Measurements from ENCODE around the gene UBAC2. TPM values are rescaled to one million over a fixed set of nuclear protein-coding genes. Genes with fewer than 3 reads are reported as not detected.
"Not testable (repeated sequence)": the region's sequence is repeated elsewhere in the genome, so short reads cannot be mapped to it uniquely, and the experiment has no call there.

Gene UBAC2
- total RNA-seq, 1 donor from 2014 or later: 64.3 TPM

DNA sequence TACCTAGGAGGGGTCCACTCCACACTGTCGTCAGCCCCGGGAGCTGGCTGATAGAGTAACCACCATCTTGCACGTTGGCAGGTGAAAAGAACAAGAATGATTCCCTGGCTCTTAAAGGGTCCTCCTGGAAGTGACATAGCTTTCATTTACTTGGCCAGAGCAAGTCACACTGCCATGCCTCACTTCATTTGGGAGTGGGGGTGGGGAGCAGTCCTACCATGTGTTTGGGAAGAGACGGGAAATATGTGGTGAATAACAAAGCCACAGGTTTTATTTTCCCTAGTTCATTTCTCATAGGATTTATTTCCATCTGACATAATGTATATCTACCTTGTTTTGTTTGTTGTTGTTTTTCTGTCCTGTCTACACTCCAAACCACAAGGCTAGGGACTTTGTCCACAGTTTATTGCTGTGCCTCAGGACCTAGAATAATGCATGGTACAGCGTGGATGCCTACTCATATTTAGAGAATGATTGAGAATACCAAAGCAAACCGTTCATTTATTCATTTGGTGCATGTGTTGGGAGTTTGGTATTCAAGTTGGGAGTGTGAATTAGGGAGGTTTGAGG is 26.8 kb downstream of the UBAC2 start:
- Mint-ChIP-seq H3K27ac (no peak overlapping the region), H3K9me3 (peaks cover 12% of the 10 kb centered on the region), H3K4me1 (peaks cover 9% of the 10 kb centered on the region), H3K27me3 (ENCODE audit: low read depth) (no peaks in the 10 kb centered on the region), H3K36me3 (peaks cover 6% of the 10 kb centered on the region), H3K4me3 (no peak overlapping the region)
- no peak for DNase-seq (ENCODE audit: low spot score in 2 of 2, unreplicated experiment in 2 of 2)
- TF ChIP-seq, protein P1, sequence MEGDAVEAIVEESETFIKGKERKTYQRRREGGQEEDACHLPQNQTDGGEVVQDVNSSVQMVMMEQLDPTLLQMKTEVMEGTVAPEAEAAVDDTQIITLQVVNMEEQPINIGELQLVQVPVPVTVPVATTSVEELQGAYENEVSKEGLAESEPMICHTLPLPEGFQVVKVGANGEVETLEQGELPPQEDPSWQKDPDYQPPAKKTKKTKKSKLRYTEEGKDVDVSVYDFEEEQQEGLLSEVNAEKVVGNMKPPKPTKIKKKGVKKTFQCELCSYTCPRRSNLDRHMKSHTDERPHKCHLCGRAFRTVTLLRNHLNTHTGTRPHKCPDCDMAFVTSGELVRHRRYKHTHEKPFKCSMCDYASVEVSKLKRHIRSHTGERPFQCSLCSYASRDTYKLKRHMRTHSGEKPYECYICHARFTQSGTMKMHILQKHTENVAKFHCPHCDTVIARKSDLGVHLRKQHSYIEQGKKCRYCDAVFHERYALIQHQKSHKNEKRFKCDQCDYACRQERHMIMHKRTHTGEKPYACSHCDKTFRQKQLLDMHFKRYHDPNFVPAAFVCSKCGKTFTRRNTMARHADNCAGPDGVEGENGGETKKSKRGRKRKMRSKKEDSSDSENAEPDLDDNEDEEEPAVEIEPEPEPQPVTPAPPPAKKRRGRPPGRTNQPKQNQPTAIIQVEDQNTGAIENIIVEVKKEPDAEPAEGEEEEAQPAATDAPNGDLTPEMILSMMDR (IDR thresholded peaks at IDR 0.05; ENCODE audit: unreplicated experiment): no peak

DNA sequence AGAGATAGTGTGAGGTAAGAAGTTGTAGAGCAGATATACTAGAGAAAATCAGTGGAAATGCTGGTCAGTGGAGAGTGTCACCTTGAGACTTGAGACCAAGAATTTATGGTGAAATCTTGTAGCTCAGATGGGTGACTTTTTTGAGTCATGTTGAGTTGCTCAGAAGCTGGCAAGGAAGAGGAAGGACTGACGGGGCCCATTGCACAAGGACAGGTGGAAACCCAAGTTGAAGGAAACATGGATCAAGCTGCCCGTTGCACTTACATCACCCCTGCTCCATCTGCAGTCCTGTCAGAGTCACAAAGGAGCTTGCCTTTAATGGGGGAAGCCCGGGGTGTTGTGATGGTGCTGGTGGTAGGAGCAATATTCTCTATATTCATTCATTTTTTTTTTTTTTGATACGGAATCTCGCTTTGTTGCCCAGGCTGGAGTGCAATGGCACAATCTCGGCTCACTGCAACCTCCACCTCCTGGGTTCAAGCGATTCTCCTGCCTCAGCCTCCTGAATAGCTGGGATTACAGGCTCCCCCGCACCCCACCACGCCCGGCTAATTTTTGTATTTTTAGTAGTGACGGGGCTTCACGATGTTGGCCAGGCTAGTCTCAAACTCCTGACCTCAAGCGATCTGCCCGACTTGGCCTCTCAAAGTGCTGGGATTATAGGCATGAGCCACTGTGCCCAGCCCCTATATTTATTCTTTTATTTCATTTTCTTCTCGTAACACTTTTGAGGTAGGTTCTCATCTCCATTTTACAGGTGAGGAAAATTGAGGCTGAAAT is 27.4 kb downstream of the UBAC2 start:
- no peak overlapping the region for H3K4me3 Mint-ChIP-seq
- no peak overlapping the region for H3K27ac Mint-ChIP-seq
- H3K27me3 Mint-ChIP-seq (ENCODE audit: low read depth): no peaks in the 10 kb centered on the region
- TF ChIP-seq, protein P1 (IDR thresholded peaks at IDR 0.05; ENCODE audit: unreplicated experiment): no peak
- no peak for DNase-seq (ENCODE audit: low spot score in 2 of 2, unreplicated experiment in 2 of 2)
- peaks cover 9% of the 10 kb centered on the region for H3K4me1 Mint-ChIP-seq
- H3K36me3 Mint-ChIP-seq: peaks cover 5% of the 10 kb centered on the region
- H3K9me3 Mint-ChIP-seq: peaks cover 6% of the 10 kb centered on the region

DNA sequence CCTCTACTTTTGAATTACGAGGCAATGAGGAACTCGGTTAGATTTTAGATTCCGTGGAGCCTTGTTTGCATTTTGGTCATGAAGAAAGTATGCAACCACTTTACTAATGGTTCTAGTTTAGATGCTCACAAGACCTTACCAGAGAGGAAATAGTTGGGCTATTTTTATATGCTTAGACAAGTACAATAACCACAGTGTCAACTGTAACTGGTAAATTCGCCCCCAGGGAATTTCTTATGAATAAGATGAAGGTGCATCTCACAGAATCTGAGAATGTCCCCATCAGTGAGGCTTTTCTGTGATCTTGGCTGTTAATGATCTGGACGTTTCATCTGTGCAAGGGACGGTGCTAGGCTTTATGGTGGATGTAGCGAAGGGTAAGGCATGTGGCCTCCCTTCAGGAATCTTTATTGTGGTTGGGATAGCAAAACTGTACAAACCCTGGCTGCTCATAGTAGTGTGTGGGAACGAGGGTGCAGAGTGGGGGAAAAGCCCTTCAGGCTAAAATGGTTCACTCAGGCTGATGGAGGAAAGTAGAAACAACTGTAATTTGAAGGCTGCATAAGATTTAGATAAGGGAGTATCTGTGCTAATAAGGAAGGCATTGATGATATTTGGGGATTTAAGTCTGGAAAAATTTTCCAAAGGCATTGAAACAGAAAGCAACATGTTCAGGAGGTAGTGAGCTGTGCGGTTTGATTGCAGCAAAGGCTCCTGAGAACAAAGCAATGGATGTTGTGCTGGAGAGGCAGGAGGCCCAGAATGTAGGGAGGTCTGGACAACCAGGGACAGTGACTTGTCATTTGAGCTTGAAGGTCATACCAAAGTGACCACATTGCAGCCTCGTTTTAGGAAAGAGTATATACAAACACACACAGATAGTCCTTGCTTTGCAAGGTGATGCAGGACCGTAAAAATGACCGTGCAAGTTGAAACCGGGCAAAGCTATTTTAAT is 28.4 kb downstream of the UBAC2 start:
- no peak for DNase-seq (ENCODE audit: low spot score in 2 of 2, unreplicated experiment in 2 of 2)
- Mint-ChIP-seq H3K36me3 (peaks cover 5% of the 10 kb centered on the region), H3K27ac (peak overlapping the region; percentile 48), H3K4me1 (peaks cover 9% of the 10 kb centered on the region), H3K27me3 (ENCODE audit: low read depth) (no peaks in the 10 kb centered on the region), H3K4me3 (no peak overlapping the region), H3K9me3 (no peaks in the 10 kb centered on the region)
- TF ChIP-seq, protein P1 (IDR thresholded peaks at IDR 0.05; ENCODE audit: unreplicated experiment): no peak

DNA sequence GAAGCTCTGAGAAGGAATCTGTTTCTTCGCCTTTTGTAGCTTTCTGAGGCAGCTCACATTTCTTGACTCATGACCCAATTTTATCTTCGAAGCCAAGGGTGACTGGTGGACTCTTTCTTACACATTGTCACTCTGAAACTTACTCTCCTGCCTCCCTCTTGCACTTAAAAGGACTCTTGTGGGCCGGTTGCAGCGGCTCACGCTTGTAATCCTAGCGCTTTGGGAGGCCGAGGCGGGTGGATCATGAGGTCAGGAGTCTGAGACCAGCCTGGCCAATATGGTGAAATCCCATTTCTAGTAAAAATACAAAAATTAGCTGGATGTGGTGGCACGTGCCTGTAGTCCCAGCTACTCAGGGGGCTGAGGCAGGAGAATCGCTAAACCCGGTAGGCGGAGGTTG is 29.9 kb downstream of the UBAC2 start:
- DNase-seq (ENCODE audit: low spot score in 2 of 2, unreplicated experiment in 2 of 2); H3K36me3 Mint-ChIP-seq: not testable (repeated sequence)

DNA sequence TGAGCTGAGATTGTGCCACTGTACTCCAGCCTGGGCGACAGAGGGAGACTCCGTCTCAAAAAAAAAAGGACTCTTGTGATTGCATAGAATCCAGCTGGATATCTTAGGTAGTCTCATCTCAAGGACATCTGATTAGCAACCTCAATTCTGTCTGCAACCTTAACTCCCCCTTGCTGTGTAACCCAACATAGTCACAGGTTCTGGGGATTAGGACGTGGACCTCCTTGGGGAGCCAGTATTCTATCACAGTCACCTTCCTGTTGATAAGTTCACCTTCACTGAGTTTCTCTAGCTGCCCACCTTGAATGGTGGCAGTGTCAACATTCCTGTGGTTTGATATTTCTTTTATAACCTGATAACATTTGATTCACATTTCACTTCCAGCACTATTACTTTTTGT is 30.3 kb downstream of the UBAC2 start:
- TF ChIP-seq, protein P1 (IDR thresholded peaks at IDR 0.05; ENCODE audit: unreplicated experiment): no peak
- DNase-seq (ENCODE audit: low spot score in 2 of 2, unreplicated experiment in 2 of 2): no peak
- Mint-ChIP-seq H3K36me3 (peaks cover 5% of the 10 kb centered on the region), H3K4me1 (peaks cover 9% of the 10 kb centered on the region), H3K27ac (no peak overlapping the region), H3K9me3 (no peaks in the 10 kb centered on the region), H3K27me3 (ENCODE audit: low read depth) (no peaks in the 10 kb centered on the region), H3K4me3 (no peak overlapping the region)

More for the DNA sequence above, 29.9 kb downstream of the UBAC2 start:
- not testable (repeated sequence) for H3K4me3 Mint-ChIP-seq; H3K27me3 Mint-ChIP-seq (ENCODE audit: low read depth); H3K4me1 Mint-ChIP-seq; H3K27ac Mint-ChIP-seq; H3K9me3 Mint-ChIP-seq
